ENCODE data around the gene PLK3. TPM values are rescaled to one million over a fixed set of nuclear protein-coding genes. Genes with fewer than 3 reads are reported as not detected.

PLK3 gene
- total RNA-seq, 2 donors from 2014 or later = 5.2 to 15.5 TPM

- no peak for TF ChIP-seq POLR2A (IDR thresholded peaks at IDR 0.05)
- TF ChIP-seq POLR2AphosphoS5 (IDR thresholded peaks at IDR 0.05) = no peak
- TF ChIP-seq CTCF (IDR thresholded peaks at IDR 0.05) = no peak
- Histone ChIP-seq H3K9me3 (no peaks in the 10 kb centered on the region), H3K36me3 (peaks cover 4 to 5% of the 10 kb centered on the region in 2 donors), H3K27me3 (replicated peaks; ENCODE audit: insufficient read depth) (no peaks in the 10 kb centered on the region), H3K4me3 (no peak overlapping the region), H3K27ac (no peak overlapping the region), H3K4me1 (replicated peaks) (peaks cover 5% of the 10 kb centered on the region)
- intact Hi-C loops (cut with DNase I) = loop anchor here (5.0 to 10.0 kb wide), 2 partner anchors 234 to 527 kb away; partner anchors contain the start of genes HECTD3 and UROD
- DNase-seq (ENCODE audit: low spot score) = no peak
- 75% methylated on average over 13 of the region's 13 CpGs for WGBS
These were observed 22.1 kb upstream of the PLK3 start for GRCh38 chr1:44777969-44778635.

DNA sequence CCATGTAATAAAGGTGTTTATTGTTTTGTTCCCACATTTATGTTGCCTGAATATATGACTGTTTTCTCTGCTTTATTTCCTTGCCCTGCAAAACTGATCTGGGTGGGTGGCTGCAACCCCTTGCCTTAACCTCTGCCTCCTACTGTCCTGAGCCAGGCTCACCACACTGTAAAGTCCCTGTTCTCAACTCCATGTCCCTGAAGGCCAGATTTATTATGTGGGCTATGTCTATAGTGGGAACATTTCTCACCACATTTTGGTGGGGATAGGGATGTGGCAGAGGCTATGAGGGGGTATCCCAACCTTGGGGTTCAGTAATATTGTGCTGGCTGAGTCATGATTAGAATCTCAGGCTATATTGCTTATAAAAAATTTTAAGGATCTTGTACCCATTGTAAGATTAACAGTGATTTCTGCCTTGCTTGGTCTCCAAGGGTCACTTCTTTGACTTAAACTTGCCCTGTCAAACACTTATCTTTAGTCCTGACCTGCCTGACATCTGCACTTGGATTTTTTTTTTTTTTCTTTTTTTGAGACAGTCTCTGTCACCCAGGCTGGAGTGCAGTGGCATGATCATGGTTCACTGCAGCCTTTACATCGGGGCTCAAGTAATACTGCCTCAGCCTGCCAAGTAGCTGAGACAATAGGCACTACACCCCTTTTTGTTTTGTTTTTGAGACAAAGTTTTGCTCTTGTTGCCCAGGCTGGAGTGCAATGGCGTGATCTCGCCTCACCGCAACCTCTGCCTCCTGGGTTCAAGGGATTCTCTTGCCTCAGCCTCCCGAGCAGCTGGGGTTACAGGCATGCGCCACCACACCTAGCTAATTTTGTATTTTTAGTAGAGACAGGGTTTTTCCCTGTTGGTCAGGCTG is 21.2 kb upstream of the PLK3 start:
- H3K9me3 ChIP-seq = no peaks in the 10 kb centered on the region
- intact Hi-C loops (cut with DNase I) = loop anchor here (5.0 to 10.0 kb wide), 2 partner anchors 233 to 526 kb away; partner anchors contain the start of genes HECTD3 and UROD
- 93% methylated on average over 6 of the region's 6 CpGs for WGBS
- peaks cover 5% of the 10 kb centered on the region for H3K4me1 ChIP-seq (replicated peaks)
- H3K27me3 ChIP-seq (replicated peaks; ENCODE audit: insufficient read depth) = no peaks in the 10 kb centered on the region
- no peak for DNase-seq (ENCODE audit: low spot score)
- H3K4me3 ChIP-seq = no peak overlapping the region
- H3K36me3 ChIP-seq = peaks cover 4 to 5% of the 10 kb centered on the region in 2 donors
- no peak overlapping the region for H3K27ac ChIP-seq
- TF ChIP-seq CTCF (IDR thresholded peaks at IDR 0.05) (no peak), POLR2AphosphoS5 (IDR thresholded peaks at IDR 0.05) (no peak), POLR2A (IDR thresholded peaks at IDR 0.05) (no peak)

DNA sequence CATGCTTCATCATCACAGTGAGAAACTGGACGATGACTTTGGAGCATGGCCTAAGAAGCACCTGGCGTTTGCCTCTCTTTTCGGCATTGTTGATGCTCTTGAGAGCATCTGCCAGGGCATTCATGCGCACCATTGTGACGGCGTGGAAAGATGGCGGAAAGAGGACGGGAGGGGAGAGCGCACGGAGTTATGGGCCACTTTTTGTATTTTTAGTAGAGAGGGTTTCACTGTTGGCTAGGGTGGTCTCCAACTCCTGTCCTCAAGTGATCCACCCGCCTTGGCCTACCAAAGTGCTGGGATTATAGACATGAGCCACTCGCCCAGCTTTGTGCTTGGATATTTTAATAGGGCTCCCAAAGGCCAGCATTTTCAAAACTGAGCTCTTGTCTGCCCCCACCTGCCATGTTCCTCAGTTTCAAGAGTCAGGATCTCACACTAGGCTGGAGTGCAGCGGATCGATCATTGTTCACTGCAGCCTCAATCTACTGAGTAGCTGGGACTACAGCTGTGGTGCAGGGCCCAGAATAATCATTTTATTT is 19.5 kb upstream of the PLK3 start:
- TF ChIP-seq POLR2AphosphoS5 (IDR thresholded peaks at IDR 0.05) = no peak
- TF ChIP-seq CTCF (IDR thresholded peaks at IDR 0.05) = no peak
- no peak for TF ChIP-seq POLR2A (IDR thresholded peaks at IDR 0.05)
- Histone ChIP-seq H3K9me3 (no peaks in the 10 kb centered on the region), H3K27me3 (replicated peaks; ENCODE audit: insufficient read depth) (no peaks in the 10 kb centered on the region), H3K36me3 (peaks cover 4 to 5% of the 10 kb centered on the region in 2 donors), H3K27ac (no peak overlapping the region), H3K4me1 (replicated peaks) (peaks cover 5% of the 10 kb centered on the region), H3K4me3 (no peak overlapping the region)
- WGBS = 84% methylated on average over 14 of the region's 14 CpGs
- intact Hi-C loops (cut with DNase I) = no loop called here
- DNase-seq (ENCODE audit: low spot score) = no peak

- Histone ChIP-seq H3K4me1 (replicated peaks) (no peaks in the 10 kb centered on the region), H3K27ac (peak overlapping the region in 1 of 2 donors; percentile 21), H3K4me3 (peak overlapping the region; percentile 20 to 31), H3K36me3 (no peaks in the 10 kb centered on the region), H3K27me3 (replicated peaks; ENCODE audit: insufficient read depth) (no peaks in the 10 kb centered on the region), H3K9me3 (no peaks in the 10 kb centered on the region)
- intact Hi-C loops (cut with DNase I) = no loop called here
- DNase-seq (ENCODE audit: low spot score) = peak; percentile 63
- TF ChIP-seq POLR2AphosphoS5 (IDR thresholded peaks at IDR 0.05) (peak; percentile 35), CTCF (IDR thresholded peaks at IDR 0.05) (no peak)
- whole genome bisulfite sequencing = 27% methylated on average over 8 of the region's 8 CpGs
These were observed 16.5 kb upstream of the PLK3 start for GRCh38 chr1:44783697-44784093.
